GM12864 (cell line): ENCODE data around the gene TPO.

ENCODE experiments used
- DNase-seq: peaks from one replicate; pipeline ENCODE4 v3.0.0-alpha.2; 2011; ENCODE audit warnings: low read depth
- H3K4me3 ChIP-seq: 2 replicates; pipeline ENCODE4 v1.5.1; 2011; ENCODE audit warnings: mild to moderate bottlenecking, low read depth, low read length, control low read depth
- CTCF ChIP-seq: IDR thresholded peaks from 2 replicates; pipeline ENCODE4 v1.5.1; 2011; ENCODE audit warnings: low read depth, mild to moderate bottlenecking, moderate library complexity, low read length, control low read depth, inconsistent platforms; ENCODE audit errors: missing control alignments

TPO gene

GRCh38 chr2:1430491-1430890 lies 17.2 kb downstream of the TPO start:
- TF ChIP-seq CTCF, result no peak
- H3K4me3 ChIP-seq, result no peak overlapping the region
- DNase-seq, result no peak

- no peak overlapping the region for H3K4me3 ChIP-seq
- TF ChIP-seq CTCF, result no peak
- DNase-seq, result no peak
These were observed 18.7 kb downstream of the TPO start for GRCh38 chr2:1431886-1432400.

- no peak overlapping the region for H3K4me3 ChIP-seq
- no peak for DNase-seq
- TF ChIP-seq CTCF, result no peak
These were observed 19.5 kb downstream of the TPO start for GRCh38 chr2:1432726-1433125.

GRCh38 chr2:1436369-1436768 lies 23.1 kb downstream of the TPO start:
- DNase-seq, result no peak
- no peak for TF ChIP-seq CTCF
- no peak overlapping the region for H3K4me3 ChIP-seq

GRCh38 chr2:1437101-1437500 lies 23.8 kb downstream of the TPO start:
- DNase-seq, result no peak
- no peak overlapping the region for H3K4me3 ChIP-seq
- TF ChIP-seq CTCF, result no peak

- no peak for TF ChIP-seq CTCF
- no peak for DNase-seq
- H3K4me3 ChIP-seq, result no peak overlapping the region
These were observed 24.3 kb downstream of the TPO start for GRCh38 chr2:1437537-1437936.

GRCh38 chr2:1438972-1439371 lies 25.7 kb downstream of the TPO start:
- H3K4me3 ChIP-seq, result no peak overlapping the region
- no peak for DNase-seq
- TF ChIP-seq CTCF, result no peak
